GM18868 (cell line): ENCODE results near the gene EDARADD.
A peak's percentile ranks its signal among the peaks of the same experiment; 100 is the strongest.
"Not testable (repeated sequence)": the region's sequence is repeated elsewhere in the genome, so short reads cannot be mapped to it uniquely, and the experiment has no call there.

Experiments
- ATAC-seq: cut with Tn5 transposase; IDR thresholded peaks from one replicate; pipeline ENCODE4 v1.9.1; 2021; ENCODE audit warnings: mild to moderate bottlenecking, moderate library complexity; ENCODE audit not compliant: unreplicated experiment

Gene EDARADD

DNA sequence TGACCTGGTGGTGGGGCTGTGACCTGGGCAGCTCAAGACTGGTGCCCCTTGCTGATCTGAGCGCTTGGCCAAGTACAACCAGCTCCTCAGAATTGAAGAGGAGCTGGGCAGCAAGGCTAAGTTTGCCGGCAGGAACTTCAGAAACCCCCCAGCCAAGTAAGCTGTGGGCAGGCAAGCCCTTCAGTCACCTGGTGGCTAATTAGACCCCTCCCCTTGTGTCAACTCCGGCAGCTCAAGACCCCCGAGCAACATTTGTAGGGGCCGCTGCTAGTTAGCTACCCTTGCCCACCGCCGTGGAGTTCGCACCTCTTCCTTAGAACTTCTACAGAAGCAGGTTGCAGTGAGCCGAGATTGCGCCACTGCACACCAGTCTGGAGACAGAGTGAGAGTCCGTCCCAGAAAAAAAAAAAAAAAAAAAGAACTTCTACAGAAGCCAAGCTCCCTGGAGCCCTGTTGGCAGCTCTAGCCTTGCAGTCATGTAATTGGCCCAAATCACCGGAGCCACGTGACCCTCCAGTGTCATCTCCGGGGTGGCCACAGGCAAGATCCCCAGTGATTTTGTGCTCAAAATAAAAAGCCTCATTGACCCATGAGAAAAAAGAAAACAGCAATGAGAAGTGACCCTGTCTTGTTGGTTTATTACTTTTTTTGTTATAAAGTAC lies 90.4 kb downstream of the EDARADD start:
- no peak for ATAC-seq

DNA sequence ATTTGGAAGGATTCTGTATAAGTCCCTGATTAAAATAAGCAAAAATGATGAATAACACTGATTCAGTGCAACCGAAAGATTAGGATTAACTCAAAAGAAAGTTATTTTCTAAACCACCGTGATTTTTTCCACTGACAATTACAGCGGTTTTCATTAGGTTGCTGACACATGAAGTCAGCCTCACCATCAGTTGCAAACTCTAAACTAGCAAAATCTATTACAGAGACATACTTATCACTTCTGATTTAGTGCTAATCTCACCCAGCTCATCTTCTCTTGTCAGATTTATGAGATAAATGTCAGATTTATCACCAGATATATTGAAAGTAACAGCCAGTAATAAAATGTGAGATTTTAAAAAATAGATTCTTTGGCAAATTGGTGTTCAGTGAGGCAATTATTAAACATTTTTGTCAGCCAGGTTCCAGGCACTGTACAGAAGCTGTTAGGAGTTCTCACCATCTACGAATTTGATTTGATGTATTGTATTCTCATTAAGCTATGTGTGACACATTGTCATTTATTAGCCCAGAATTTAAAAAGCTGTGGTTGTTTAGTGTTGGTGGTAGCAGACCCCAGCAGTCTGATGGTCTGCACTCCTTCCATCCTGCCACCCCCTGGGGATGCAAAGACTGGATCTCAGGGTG lies 92.4 kb downstream of the EDARADD start:
- no peak for ATAC-seq

DNA sequence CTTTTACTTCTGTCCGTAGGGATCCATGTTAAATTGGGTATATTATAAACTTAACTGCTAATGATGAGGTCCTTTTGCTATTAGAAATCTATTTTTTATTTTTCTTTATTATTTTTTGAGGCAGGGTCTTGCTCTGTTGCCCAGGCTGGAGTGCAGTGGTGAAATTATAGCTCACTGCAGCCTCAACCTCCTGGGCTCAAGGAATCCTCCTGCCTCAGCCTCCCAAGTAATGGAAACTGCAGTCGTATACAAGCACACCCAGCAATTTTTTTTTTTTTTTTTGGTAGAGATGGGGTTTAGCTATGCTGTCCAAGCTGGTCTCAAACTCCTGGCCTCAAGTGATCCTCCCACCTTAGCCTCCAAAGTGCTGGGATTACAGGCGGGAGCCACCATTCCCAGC lies 95.1 kb downstream of the EDARADD start:
- ATAC-seq = not testable (repeated sequence)

DNA sequence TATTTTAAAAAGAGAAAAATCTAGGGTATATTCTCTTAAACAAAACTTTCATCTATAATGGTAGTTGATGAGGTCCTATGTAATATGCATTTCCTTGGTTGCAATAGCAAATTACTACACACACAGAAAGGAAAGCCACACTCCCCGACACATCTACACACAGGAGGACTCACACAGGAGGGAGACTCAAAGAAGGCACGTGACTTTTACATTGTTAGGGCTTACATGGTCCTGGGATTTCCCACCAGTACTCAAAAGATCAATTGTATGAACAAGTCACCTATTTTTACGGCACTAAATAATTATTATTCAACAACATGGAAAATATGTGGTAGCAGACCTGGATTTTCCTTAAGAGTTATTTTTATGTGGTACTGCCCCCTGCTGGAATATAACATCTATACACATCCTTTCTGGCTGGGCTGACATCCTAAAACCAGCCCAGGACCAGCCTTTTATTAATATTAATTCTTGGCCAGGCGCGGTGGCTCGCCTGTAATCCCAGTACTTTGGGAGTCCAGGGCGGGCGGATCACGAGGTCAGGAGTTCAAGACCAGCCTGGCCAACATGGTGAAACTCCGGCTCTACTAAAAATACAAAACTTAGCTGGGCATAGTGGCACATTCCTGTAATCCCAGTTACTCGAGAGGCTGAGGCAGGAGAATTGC lies 95.8 kb downstream of the EDARADD start:
- peak; percentile 65 for ATAC-seq

DNA sequence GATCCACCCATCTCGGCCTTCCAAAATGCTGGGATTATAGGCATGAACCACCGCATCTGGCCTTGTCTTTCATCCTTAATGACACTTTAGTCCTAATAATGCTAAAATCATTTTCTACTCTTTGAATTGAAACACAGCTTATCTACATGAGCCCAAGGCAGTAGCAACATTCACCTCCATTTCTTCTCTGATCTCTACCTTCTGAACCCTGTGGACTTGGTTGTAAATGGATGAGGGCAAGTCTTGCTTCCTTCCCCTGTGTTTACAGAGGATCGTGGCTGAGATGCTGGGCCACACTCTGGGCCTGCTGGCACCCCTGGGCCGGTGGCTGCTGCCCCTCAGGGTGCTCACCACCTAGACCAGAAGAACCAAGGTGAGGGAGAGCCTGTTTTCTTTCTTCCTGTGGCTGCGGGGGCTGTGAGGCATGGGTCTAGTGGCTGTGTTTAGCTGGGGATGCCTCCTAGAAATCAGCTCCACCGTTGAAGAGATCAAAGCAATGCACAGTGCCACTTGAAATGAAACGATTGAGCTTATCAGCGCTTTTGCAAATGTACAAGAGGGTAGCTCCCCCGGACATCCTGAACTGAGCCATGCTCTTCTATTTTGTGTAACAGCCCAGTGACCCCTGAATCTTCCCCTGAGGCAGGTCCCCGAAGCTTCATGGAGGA lies 97.5 kb downstream of the EDARADD start:
- ATAC-seq = no peak

DNA sequence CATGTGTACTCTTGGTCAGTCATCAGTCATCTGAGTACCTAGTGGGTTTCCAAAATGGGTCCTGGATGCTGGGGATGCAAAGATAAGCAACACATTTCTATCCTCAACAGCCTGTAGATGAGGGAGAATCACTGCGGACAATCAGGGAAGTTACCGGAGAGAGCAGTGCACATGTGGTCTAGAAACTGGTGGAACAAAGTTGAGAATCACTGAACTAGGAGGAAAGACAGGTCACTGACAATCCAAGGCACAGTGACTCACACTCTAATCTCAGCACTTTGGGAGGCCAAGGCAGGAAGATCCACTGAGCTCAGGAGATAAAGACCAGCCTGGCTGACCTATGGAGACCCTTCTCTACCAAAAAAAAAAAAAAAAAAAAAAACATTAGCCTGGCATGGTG lies 98.3 kb downstream of the EDARADD start:
- no peak for ATAC-seq

DNA sequence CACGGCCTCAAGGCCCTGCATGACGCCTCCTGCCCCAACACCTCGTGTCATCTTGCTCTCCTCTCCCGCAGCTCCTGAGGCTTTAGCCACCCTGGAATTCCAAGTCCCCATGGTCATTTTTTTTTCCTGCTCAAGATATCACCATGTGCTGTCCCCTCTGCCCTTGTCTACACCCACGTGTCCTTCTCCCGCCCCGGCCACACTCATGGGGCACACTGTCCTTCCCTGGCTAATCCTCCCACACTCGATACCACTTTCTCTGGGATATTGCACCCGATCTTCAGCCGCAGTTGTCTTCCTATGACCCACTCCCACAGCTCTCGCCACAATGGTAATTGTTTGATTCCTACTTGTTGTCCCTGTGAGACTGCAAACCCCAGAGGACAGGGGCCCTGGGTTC lies 100.0 kb downstream of the EDARADD start:
- no peak for ATAC-seq

DNA sequence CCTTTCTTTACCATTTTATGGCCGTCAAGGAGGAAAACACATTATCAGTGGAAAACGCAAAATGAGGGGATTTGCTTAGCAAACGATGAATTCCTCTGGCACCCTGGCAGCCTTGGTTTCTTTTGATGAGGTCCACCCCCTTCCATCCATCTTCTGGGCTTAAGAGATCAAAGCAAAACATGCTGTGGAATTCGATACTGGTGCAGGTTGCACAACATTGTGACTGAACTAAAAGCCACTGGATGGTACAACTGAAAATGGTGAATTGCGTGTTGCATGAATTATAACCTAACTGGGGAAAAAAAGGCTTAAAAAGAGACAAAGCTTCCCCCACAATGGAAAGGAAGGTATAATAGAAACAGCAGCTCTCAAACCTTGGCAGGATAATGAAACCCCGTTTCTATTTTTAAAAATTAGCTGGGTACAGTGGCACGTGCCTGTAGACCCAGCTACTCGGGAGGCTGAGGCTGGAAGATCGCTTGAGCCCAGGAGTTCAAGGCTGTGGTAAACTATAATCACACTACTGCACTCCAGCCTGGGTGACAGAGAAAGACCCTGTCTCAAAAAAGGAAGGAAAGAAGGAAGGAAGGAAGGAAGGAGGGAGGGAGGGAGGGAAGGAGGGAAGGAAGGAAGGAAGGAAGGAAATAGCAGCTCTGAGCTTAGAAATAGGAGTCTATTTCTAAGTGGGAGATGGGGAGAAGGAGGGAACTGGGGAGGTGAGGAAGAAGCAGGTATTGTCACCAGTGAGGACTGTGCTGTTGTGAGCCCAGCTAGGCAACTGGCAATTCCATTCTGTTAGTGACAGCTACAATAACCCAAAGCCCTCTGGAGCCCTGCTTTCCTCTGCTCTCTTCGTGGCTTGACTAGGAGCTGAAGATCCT lies 100.7 kb downstream of the EDARADD start:
- no peak for ATAC-seq

DNA sequence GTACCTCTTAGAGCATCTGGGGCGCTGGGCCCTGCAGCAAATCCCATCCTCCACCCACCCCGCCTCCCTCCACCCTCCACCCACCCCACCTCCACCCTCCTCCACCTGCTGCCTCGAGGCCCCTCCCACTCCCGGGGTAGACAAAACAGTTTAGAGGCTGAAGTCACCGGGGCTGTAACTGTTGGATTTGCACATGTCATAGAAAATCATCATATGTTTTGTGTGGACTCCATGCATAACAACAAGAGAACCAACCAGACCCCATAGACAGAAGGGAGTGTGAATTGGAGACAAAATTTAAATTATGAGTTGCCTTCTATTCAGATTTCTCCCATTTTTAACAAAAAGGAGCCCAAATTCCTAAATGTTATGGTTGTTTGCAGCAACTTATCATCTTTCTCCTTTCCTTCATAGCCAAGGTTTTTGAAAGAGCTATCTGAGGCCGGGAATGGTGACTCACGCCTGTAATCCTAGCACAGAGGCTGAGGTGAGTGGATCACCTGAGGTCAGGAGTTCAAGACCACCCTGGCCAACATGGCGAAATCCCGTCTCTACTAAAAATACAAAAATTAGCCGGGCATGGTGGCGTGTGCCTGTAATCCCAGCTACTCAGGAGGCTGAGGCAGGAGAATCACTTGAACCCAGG lies 101.5 kb downstream of the EDARADD start:
- ATAC-seq = no peak

DNA sequence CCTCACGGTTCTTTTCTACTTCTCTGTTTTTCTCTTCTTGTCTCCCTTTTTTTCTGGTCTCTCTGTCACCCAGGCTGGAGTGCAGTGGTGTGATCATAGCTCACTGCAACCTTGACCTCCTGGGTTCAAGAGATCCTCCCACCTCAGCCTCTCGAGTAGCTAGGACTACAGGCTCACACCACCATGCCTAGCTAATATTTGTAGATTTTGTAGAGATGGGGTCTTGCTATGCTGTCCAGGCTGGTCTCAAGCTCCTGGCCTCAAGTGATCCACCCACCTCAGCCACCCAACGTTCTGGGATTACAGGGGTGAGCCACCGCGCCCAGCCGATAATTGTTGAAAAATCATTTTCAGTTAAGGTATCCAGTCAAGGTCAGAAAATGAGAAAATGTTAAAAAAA lies 103.8 kb downstream of the EDARADD start:
- ATAC-seq = no peak

DNA sequence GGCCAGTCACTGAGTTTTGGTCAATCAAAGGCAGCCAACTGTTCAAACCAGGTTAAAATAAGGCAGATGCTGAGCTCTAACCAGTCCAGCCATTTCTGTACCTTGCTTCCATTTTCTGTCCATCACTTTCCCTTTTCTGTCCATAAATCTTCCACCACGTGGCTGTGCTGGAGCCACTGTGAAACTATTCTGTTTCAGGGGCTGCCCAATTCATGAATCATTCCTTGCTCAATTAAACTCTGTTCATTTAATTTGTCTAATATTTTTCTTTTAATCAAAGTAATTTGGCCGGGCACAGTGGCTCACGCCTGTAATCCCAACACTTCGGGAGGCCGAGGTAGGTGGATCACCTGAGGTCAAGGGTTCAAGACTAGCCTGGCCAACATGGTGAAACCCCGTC lies 107.0 kb downstream of the EDARADD start:
- no peak for ATAC-seq

DNA sequence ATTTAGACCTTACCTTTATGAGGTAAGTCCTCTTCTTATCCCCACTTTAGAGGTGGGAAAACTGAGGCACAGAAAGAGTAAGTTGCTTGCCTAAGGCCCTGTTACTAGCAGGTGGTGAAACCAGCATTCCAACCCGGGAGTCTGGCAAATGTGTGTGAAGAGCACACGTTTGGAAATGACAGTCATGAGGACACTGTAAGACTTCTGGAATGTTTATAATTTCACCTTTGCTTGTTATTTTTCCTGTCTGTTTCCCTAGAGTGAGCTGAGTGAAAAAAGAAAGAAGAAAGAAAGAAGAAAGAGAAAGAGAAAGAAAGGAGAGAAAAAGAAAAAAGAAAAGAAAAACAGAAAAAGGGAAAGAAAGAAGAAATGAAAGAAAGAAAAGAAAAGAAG lies 108.5 kb downstream of the EDARADD start:
- no peak for ATAC-seq

DNA sequence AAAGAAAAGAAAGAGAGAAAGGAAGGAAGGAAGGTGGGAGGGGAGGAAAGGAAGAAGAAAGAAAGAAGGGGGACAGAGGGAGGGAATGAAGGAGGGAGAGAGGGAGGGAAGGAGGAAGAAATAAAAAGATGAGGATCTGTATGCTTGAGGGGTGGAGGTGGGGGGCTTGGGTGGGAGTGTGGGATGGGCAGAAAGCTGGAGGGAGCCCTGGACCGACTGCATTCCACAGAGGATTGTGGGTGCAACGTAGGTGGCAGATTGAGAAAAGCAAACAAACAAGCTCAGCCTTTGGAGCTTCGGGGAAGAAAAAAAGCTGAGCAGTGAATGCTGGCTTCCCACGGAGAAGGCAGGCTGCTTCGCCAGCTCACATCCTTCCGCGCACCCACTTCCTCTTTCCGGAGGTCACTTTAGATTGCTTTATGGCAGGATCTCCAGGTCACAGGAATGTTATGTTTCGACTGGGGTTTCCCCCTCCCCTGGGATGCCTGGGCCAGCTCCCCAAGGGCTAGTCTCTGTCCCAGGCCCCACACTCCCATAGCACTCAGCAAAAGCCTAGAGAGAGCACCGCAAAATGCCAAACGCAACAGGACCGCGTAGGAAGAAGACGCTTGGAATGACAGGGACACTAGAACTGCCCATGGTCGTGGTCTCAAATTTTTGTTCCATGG lies 109.0 kb downstream of the EDARADD start:
- ATAC-seq = no peak

DNA sequence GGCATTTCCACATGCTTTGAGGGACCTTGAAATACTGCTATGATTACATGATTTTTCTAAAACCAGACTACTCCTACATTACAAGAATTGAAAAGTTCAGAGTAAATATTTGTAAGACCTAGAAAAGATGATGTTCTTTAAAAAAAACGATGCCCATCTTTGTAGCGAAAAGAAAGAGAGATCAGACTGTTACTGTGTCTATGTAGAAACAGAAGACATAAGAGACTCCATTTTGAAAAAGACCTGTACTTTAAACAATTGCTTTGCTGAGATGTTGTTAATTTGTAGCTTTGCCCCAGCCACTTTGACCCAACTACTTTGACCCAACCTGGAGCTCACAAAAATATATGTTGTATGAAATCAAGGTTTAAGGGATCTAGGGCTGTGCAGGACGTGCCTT lies 110.3 kb downstream of the EDARADD start:
- ATAC-seq = not testable (repeated sequence)

DNA sequence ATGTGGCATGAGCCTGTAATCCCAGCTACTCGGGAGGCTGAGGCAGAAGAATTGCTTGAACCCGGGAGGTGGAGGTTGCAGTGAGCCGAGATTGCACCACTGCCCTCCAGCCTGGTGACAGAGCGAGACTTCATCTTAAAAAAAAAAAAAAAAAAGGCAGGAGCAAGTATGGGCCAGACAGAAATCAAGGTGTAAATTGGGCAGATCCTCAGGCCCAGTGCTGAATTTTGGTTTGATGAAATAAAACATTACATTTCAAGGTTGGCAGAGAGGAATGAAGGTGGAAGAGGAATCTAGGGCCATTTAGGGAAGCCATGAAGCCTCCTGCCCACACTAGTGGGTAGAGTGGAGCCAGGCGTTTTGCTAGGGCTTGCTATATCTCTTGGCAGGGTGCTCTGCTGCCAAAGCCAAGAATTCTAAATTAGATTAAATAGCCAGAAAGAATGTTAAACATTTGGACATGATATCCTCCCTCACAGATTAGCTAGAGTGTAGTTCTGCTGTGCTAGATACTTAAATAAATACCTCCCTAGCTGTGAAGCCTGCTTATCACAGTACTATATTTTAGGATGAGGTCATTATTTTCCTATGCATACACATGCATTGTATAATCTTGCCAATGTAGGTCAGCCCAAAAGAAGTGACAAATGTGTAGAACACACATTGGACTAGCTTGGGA lies 113.1 kb downstream of the EDARADD start:
- no peak for ATAC-seq

DNA sequence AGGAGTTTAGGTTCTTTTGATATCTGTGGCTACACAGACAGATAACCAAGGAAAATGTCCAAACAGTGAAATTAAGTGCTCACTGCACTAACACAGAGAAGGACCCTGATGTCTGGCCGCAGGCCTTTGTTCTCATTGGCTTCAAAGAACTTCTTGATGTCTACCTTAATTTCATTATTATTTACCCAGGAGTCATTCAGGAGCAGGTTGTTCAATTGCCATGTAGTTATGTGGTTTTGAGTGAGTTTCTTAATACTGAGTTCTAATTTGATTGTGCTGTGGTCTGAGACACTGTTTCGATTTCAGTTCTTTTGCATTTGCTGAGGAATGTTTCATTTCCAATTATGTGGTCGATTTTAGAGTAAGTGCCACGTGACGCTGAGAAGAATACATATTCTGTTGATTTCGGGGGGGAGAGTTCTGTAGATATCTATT lies 114.5 kb downstream of the EDARADD start:
- ATAC-seq = no peak

DNA sequence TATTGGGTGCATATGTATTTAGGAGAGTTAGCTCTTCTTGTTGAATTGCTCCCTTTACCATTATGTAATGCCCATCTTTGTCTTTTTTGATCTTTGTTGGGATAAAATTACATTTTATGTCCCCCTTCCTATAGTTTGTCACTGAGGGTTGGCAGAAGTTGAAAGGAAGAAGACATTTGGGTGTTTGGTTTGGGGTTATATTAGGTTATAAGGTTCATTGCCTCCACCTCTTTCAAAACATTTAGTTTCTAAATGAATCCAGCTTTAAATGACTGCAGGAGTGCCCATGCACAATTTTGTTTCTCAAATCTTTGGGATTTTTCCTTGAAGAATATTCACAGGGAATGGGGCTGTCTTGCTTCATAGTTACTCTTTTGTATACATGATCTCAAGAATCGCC lies 115.1 kb downstream of the EDARADD start:
- ATAC-seq = no peak

DNA sequence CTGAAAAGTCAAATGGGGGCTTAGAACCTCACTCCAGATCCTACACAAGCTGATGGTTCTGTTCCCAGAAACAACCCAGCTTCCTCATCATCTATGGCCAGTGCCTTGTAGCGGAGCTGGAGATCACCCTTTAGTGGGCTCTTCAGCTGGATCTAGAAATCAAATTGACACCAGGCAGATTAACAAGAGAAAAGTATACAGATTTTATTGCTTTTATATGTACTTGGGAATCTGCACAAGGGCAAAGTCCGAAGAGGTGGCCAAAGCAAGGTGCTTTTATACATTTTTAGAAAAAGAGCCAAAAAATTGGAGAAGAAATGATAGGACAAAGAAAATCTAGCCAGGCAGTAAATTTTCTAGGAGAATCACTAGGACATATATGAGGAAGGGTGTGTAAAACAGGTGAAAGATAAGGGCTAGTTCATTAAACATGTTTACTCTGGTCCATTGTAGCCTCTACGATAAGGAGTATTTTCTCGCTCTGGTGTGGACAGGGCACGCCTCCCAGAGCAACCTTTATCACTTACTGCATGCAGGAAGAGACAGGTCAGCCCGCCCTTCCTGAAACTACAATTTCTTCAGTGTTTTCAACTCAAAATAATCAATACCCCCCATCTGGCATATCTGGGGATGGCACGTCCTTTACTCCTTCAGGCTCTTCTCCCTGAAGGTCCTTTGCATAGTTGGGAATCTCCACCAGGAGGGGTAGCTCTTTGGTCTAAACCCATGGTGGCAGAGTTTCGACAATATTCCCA lies 115.7 kb downstream of the EDARADD start:
- no peak for ATAC-seq
